T-cell (primary cell): ENCODE results near the gene TAS1R1. TPM values are rescaled to one million over a fixed set of nuclear protein-coding genes. Genes with fewer than 3 reads are reported as not detected.

Experiments used
- ATAC-seq, 4 experiments: fragments of 200-7000 bp in 3 of 4; fragments of 150-1000 bp in 1 of 4; cut with Tn5 transposase; replicated peaks in 1 of 4; 1 replicate in 3 of 4; 2 replicates in 1 of 4; pipeline ENCODE4 v1.10.0; 2021; ENCODE audit warnings: moderate library complexity in 3 of 4, mild to moderate bottlenecking in 2 of 4, moderate number of reproducible peaks in 1 of 4
- CTCF ChIA-PET, 2 donors: fragments of 300-600 bp; sonication (Branson Sonifier 250); formaldehyde crosslinking; loops; one replicate each; lab custom pipeline; 2022; ENCODE audit warnings: antibody characterized with exemption in 2 of 2; lab: Charles Lee
- POLR2A ChIA-PET, 2 donors: fragments of 300-600 bp; sonication (Branson Sonifier 250); formaldehyde crosslinking; loops; one replicate each; lab custom pipeline; 2022; ENCODE audit warnings: antibody characterized with exemption in 2 of 2; lab: Charles Lee
- DNase-seq, 35 experiments: peaks; one replicate each; pipeline versions ENCODE4 v3.0.0 to v3.0.0-alpha.2; 2013 to 2023
- H3K27ac ChIP-seq: one replicate; pipeline ENCODE4 v1.5.1; 2013; ENCODE audit warnings: low read length
- H3K27me3 ChIP-seq, 2 experiments: replicated peaks in 1 of 2; 1 replicate in 1 of 2; 2 replicates in 1 of 2; pipeline versions ENCODE4 v1.6.1 to v1.7.0; 2013; ENCODE audit warnings: low read length in 1 of 2, mixed read lengths in 1 of 2; ENCODE audit not compliant: control insufficient read depth in 2 of 2, insufficient read depth in 2 of 2; ENCODE audit errors: extremely low read depth in 1 of 2
- H3K36me3 ChIP-seq, 2 donors: 1 replicate in 1 of 2; 2 replicates in 1 of 2; pipeline versions ENCODE4 v1.6.1 to v1.7.0; 2013; ENCODE audit warnings: low read length in 1 of 2; ENCODE audit not compliant: control insufficient read depth in 2 of 2, insufficient read depth in 1 of 2; ENCODE audit errors: extremely low read depth in 1 of 2
- H3K4me1 ChIP-seq, 2 experiments: 1 replicate in 1 of 2; 2 replicates in 1 of 2; pipeline versions ENCODE4 v1.6.1 to v1.7.0; 2013; ENCODE audit warnings: low read length in 2 of 2, mixed read lengths in 1 of 2; ENCODE audit not compliant: insufficient read depth in 2 of 2, control insufficient read depth in 1 of 2; ENCODE audit errors: extremely low read depth in 1 of 2
- H3K4me3 ChIP-seq, 2 donors: 1 replicate in 1 of 2; 2 replicates in 1 of 2; pipeline versions ENCODE4 v1.5.1 to v1.7.0; 2013; ENCODE audit warnings: mild to moderate bottlenecking in 2 of 2, low read length in 1 of 2, moderate library complexity in 1 of 2; ENCODE audit not compliant: control insufficient read depth in 1 of 2; ENCODE audit errors: extremely low read depth in 1 of 2
- H3K9me3 ChIP-seq: 2 replicates; pipeline ENCODE4 v1.7.0; 2013
- H3K27ac Mint-ChIP-seq, 2 donors: one replicate each; pipeline ENCODE4 v1.8.0; 2020 to 2021; ENCODE audit warnings: mild to moderate bottlenecking in 2 of 2, mixed read lengths in 2 of 2
- H3K27me3 Mint-ChIP-seq, 2 donors: one replicate each; pipeline ENCODE4 v1.8.0; 2021 to 2022; ENCODE audit warnings: mixed read lengths in 2 of 2
- H3K36me3 Mint-ChIP-seq: one replicate; pipeline ENCODE4 v1.8.0; 2021; ENCODE audit warnings: mixed read lengths
- H3K4me1 Mint-ChIP-seq, 3 donors: one replicate each; pipeline ENCODE4 v1.8.0; 2020 to 2022; ENCODE audit warnings: mixed read lengths in 3 of 3, mild to moderate bottlenecking in 1 of 3
- H3K4me3 Mint-ChIP-seq, 3 donors: one replicate each; pipeline ENCODE4 v1.8.0; 2020 to 2022; ENCODE audit warnings: mild to moderate bottlenecking in 3 of 3, mixed read lengths in 3 of 3, moderate library complexity in 3 of 3
- H3K9me3 Mint-ChIP-seq, 3 donors: one replicate each; pipeline ENCODE4 v1.8.0; 2020 to 2022; ENCODE audit warnings: mixed read lengths in 3 of 3
- WGBS: methylation state at CpG from one replicate; pipeline ENCODE4 v1.1.5; 2013; ENCODE audit warnings: missing lambda C conversion rate; ENCODE audit not compliant: insufficient coverage; 5-methylcytosine and 5-hydroxymethylcytosine counted together
- total RNA-seq, 35 experiments: library from RNA in 6 of 35; stranded (reverse) in 6 of 35; fragments of 120-200 nt in 1 of 35; gene quantifications; one replicate each; pipeline versions ENCODE4 v1.2.1 to v1.2.4 and lab custom pipeline; 2013 to 2026

TAS1R1 gene
- total RNA-seq, 5 donors from 2014 or later (not counting 1 experiment from before 2014, with no cell fraction given), result not detected

DNA sequence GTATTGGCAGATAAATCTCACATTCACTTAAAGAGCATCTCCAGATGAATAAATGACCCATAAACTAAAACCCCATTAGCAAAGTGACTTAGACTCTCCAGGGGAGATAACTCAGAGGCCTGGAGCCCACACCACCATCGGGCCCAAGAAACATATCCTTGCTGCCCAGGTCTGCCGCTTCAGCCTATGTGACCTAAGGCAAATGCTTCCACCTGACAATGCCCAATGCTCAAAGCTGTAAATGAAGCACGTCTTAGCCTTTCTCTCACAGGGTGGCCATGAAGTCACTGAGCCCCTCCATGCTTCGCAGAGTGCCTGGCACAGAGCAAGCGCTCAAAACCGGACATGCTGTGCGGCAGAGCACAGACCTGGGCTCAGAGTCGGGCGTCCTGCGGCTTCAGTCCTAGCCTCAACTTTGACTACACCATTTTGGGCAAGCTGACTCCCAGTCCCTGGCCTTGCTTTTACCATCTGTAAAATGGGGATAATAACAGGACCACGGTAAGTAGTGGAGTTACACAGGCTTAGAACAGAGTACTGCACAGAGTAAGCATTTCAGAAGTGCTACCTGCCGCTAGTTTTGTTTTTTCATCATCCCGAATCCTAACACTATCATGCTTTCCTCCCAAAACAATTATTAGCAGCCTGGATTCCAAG lies 24.5 kb upstream of the TAS1R1 start:
- Histone ChIP-seq H3K9me3 (no peaks in the 10 kb centered on the region), H3K4me1 (no peaks in the 10 kb centered on the region), H3K27me3 (no peaks in the 10 kb centered on the region), H3K27ac (no peak overlapping the region), H3K36me3 (peaks cover 19 to 69% of the 10 kb centered on the region in 2 donors), H3K4me3 (no peak overlapping the region)
- Mint-ChIP-seq H3K4me3 (no peak overlapping the region), H3K27me3 (no peaks in the 10 kb centered on the region), H3K4me1 (peaks cover 0 to 4% (median 2%) of the 10 kb centered on the region in 3 donors), H3K27ac (no peak overlapping the region), H3K9me3 (no peaks in the 10 kb centered on the region), H3K36me3 (peaks cover 46% of the 10 kb centered on the region)
- ATAC-seq, result no peak
- POLR2A ChIA-PET, result no interaction called here
- WGBS, result 96% methylated on average over 7 of the region's 13 CpGs
- CTCF ChIA-PET, result no interaction called here
- no peak for DNase-seq

DNA sequence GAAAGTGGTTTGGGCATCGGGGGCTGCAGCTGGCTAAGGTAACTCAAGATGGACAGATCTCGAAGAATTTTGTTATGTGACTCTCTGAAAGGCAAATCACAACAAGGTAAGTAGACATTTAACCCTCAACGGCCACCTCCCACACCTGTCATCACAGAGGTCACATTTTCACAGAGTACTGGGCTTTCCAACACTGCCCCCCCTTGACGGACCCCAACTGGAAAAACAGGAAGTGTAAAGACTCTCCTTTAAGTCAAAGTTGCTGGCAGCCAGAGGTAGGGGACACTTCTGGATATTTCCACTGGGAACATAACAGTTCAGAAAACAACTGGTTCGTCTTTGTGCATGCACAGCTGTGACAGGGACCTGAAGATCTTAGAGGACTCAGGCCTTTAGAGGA lies 23.1 kb upstream of the TAS1R1 start:
- 80% methylated on average over 3 of the region's 5 CpGs for WGBS
- peaks cover 37% of the 10 kb centered on the region for H3K36me3 Mint-ChIP-seq

DNA sequence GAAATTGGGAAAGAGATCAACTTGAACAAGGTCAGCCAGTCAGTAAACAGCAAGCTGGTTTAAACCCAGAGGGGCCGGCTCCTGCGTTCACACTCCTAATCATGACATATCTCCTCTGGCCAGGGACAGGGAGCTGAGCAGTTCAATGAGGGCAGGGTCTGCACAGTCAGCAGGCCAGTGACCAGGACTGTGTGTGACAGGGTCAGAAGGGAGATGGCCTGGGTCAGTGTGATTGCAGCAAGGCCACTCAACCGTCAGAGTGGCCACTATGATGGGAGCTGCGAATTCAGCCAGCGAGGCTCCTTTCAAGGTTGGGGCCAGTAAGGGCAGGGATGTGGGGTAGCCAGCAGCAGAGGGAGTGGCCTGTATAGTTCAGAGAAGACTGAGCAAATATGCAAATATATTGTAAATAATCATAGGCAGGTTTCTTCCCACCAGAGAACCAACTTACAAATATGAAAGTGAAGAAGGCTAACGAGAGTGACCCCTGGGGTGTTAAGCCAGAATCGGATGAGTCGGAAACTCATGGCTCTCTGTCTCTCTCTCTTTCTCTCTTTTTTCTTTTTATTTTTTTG lies 20.8 kb upstream of the TAS1R1 start:
- H3K9me3 ChIP-seq, result no peaks in the 10 kb centered on the region
- no peaks in the 10 kb centered on the region for H3K27me3 Mint-ChIP-seq
- no peak overlapping the region for H3K27ac Mint-ChIP-seq
- H3K4me1 ChIP-seq, result no peaks in the 10 kb centered on the region
- 100% methylated on average over 3 of the region's 8 CpGs for WGBS
- H3K4me3 ChIP-seq, result no peak overlapping the region
- ATAC-seq, result no peak
- H3K27ac ChIP-seq, result no peak overlapping the region
- peaks cover 7 to 42% of the 10 kb centered on the region in 2 donors for H3K36me3 ChIP-seq
- peaks cover 29% of the 10 kb centered on the region for H3K36me3 Mint-ChIP-seq
- H3K9me3 Mint-ChIP-seq, result no peaks in the 10 kb centered on the region
- no peak for DNase-seq
- CTCF ChIA-PET, result no interaction called here
- H3K4me1 Mint-ChIP-seq, result peaks cover 0 to 12% (median 4%) of the 10 kb centered on the region in 3 donors
- no peaks in the 10 kb centered on the region for H3K27me3 ChIP-seq
- no peak overlapping the region for H3K4me3 Mint-ChIP-seq
- POLR2A ChIA-PET, result no interaction called here

More for the DNA sequence above, 23.1 kb upstream of the TAS1R1 start:
- no peak overlapping the region for H3K27ac Mint-ChIP-seq
- H3K4me3 Mint-ChIP-seq, result no peak overlapping the region
- ChIA-PET POLR2A (no interaction called here), CTCF (no interaction called here)
- H3K36me3 ChIP-seq, result peaks cover 9 to 58% of the 10 kb centered on the region in 2 donors
- DNase-seq, result no peak
- no peak overlapping the region for H3K27ac ChIP-seq
- H3K27me3 Mint-ChIP-seq, result no peaks in the 10 kb centered on the region
- H3K4me1 ChIP-seq, result no peaks in the 10 kb centered on the region
- no peak overlapping the region for H3K4me3 ChIP-seq
- ATAC-seq, result no peak
- H3K9me3 ChIP-seq, result no peaks in the 10 kb centered on the region
- H3K27me3 ChIP-seq, result no peaks in the 10 kb centered on the region
- H3K9me3 Mint-ChIP-seq, result no peaks in the 10 kb centered on the region
- H3K4me1 Mint-ChIP-seq, result peaks cover 0 to 4% (median 4%) of the 10 kb centered on the region in 3 donors

DNA sequence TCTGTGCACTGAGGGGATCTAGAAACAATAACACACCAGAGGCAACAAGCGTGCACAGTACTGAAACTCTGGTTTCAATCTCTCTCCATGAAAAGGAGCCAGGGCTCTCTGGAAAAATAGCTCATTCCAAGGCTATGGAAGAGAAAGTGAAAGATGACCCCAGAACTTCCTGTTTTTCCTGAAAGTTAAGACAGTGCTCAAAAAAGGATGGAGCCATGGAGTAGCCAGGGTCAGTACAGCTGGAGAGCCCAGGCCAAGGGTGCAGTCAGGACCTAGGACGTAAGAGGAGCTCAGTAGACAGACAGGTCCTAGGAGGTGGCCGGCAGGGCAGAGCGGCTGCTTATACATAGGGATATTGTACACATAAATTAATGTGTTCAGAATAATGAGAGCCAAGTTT lies 19.9 kb upstream of the TAS1R1 start:
- peaks cover 29% of the 10 kb centered on the region for H3K36me3 Mint-ChIP-seq
- H3K27ac ChIP-seq, result no peak overlapping the region
- POLR2A ChIA-PET, result no interaction called here

DNA sequence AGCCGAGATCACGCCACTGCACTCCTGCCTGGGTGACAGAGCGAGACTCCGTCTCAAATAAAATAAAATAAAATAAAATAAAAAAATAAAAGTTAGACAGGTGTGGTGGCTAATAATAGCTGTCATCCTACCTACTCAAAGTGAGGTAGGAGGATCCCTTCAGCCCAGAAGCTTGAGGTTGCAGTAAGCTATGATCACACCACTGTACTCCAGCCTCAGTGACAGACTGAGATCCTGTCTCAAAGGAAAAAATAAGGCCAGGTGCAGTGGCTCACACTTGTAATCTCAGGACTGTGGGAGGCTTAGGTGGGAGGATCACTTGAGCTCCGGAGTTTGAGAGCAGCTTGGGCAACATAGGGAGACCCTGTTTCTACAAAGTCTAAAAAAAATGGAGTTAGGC lies 18.8 kb upstream of the TAS1R1 start:
- CTCF ChIA-PET, result no interaction called here

More for the DNA sequence above, 19.9 kb upstream of the TAS1R1 start:
- Histone ChIP-seq H3K27me3 (no peaks in the 10 kb centered on the region), H3K36me3 (peaks cover 7 to 42% of the 10 kb centered on the region in 2 donors), H3K4me1 (no peaks in the 10 kb centered on the region), H3K9me3 (no peaks in the 10 kb centered on the region), H3K4me3 (no peak overlapping the region)
- Mint-ChIP-seq H3K4me1 (peaks cover 0 to 12% (median 4%) of the 10 kb centered on the region in 3 donors), H3K27me3 (no peaks in the 10 kb centered on the region), H3K4me3 (no peak overlapping the region), H3K9me3 (no peaks in the 10 kb centered on the region), H3K27ac (peak overlapping the region in 1 of 2 donors; percentile 28)
- WGBS, result 100% methylated on average over 1 of the region's 4 CpGs
- DNase-seq (no peak), ATAC-seq (no peak)
- CTCF ChIA-PET, result interaction anchor here in 1 of 2 donors (0.5 kb wide), 1 partner anchor 104 kb away, joined by 11 read pairs; no protein-coding TSS in a partner anchor

DNA sequence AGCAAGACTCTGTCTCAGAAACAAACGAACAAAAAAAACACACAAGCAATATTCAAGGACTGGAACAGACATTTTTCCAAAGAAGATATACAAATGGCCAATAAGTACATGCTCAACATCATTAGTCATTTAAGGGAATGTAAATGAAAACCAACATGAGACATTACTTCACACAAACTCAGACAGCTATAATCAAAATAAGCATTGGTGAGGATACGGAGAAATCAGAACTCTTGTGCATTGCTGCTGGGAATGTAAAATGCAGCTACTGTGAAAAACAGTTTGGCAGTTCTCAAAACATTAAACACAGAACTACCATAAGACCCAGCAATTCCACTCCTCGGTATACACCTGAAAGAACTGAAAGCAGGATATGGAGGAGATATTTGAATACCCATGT lies 16.2 kb upstream of the TAS1R1 start:
- ATAC-seq (no peak), DNase-seq (no peak)
- peaks cover 0 to 12% (median 4%) of the 10 kb centered on the region in 3 donors for H3K4me1 Mint-ChIP-seq
- peaks cover 21% of the 10 kb centered on the region for H3K36me3 Mint-ChIP-seq
- peak overlapping the region; percentile 32 to 55 for H3K27ac Mint-ChIP-seq
- no peak overlapping the region for H3K4me3 Mint-ChIP-seq
- CTCF ChIA-PET, result no interaction called here
- Histone ChIP-seq H3K36me3 (peaks cover 7 to 27% of the 10 kb centered on the region in 2 donors), H3K9me3 (no peaks in the 10 kb centered on the region), H3K27me3 (no peaks in the 10 kb centered on the region), H3K4me1 (peaks cover 0 to 4% of the 10 kb centered on the region in 2 experiments), H3K27ac (no peak overlapping the region), H3K4me3 (no peak overlapping the region)
- POLR2A ChIA-PET, result no interaction called here
- no peaks in the 10 kb centered on the region for H3K9me3 Mint-ChIP-seq
- no peaks in the 10 kb centered on the region for H3K27me3 Mint-ChIP-seq
- WGBS, result no CpG with 5 or more reads among the region's 3 CpGs

More for the DNA sequence above, 18.8 kb upstream of the TAS1R1 start:
- Histone ChIP-seq H3K9me3 (no peaks in the 10 kb centered on the region), H3K27ac (no peak overlapping the region), H3K4me1 (no peaks in the 10 kb centered on the region), H3K36me3 (peaks cover 5 to 38% of the 10 kb centered on the region in 2 donors), H3K4me3 (no peak overlapping the region), H3K27me3 (no peaks in the 10 kb centered on the region)
- Mint-ChIP-seq H3K4me1 (peaks cover 0 to 12% (median 4%) of the 10 kb centered on the region in 3 donors), H3K9me3 (no peaks in the 10 kb centered on the region), H3K4me3 (no peak overlapping the region), H3K27ac (no peak overlapping the region), H3K27me3 (no peaks in the 10 kb centered on the region), H3K36me3 (peaks cover 29% of the 10 kb centered on the region)
- ATAC-seq (no peak), DNase-seq (no peak)
- WGBS, result no CpG with 5 or more reads among the region's 5 CpGs
- POLR2A ChIA-PET, result interaction anchor here (0.6 to 1.2 kb wide), 2 partner anchors 13 to 45 kb away, joined by 3 to 6 read pairs; no protein-coding TSS in a partner anchor
